Measurements from ENCODE around the gene SCN9A. TPM values are rescaled to one million over a fixed set of nuclear protein-coding genes. Genes with fewer than 3 reads are reported as not detected.

SCN9A gene
- total and polyA plus RNA-seq, 2 donors (not counting 1 experiment from before 2014, with no cell fraction given), result 64.2 to 105 TPM

- Histone ChIP-seq H3K36me3 (ENCODE audit: control insufficient read depth, insufficient read depth, low read length) (no peaks in the 10 kb centered on the region), H3K27ac (ENCODE audit: insufficient read depth, low read length) (no peak overlapping the region), H3K9ac (ENCODE audit: insufficient read depth, low read length) (no peak overlapping the region), H3K4me3 (replicated peaks in 1 of 4; ENCODE audit: control extremely low read depth in 1 of 4, insufficient read depth in 1 of 4, low read depth in 3 of 4, low read length in 4 of 4) (no peak overlapping the region), H3K79me2 (ENCODE audit: control insufficient read depth, insufficient read depth, low read length) (no peaks in the 10 kb centered on the region), H3K4me1 (ENCODE audit: control insufficient read depth, extremely low read depth, insufficient read depth, low read length) (no peaks in the 10 kb centered on the region), H4K20me1 (ENCODE audit: control insufficient read depth, extremely low read depth, insufficient read depth, low read length) (no peaks in the 10 kb centered on the region), H3K4me2 (ENCODE audit: extremely low read depth, insufficient read depth, low read length) (no peak overlapping the region), H3K27me3 (ENCODE audit: control insufficient read depth, insufficient read depth, low read length) (no peaks in the 10 kb centered on the region), H3K9me3 (ENCODE audit: control insufficient read depth, insufficient read depth, low read depth, low read length) (no peaks in the 10 kb centered on the region), H2AFZ (ENCODE audit: low read length) (no peak overlapping the region)
- no peak for DNase-seq (ENCODE audit: low read depth in 2 of 2)
- TF ChIP-seq EZH2 (IDR thresholded peaks at IDR 0.05; ENCODE audit: low read length, missing control alignments) (no peak), CTCF (conservative IDR thresholded peaks at IDR 0.05 in 1 of 2, IDR thresholded peaks at IDR 0.05 in 1 of 2; ENCODE audit: low read depth in 1 of 2, low read length in 2 of 2) (no peak)
Observed at GRCh38 chr2:166256896-166257295, 118.8 kb downstream of the SCN9A start.

GRCh38 chr2:166249318-166249717 lies 126.4 kb downstream of the SCN9A start:
- H3K27me3 ChIP-seq (ENCODE audit: control insufficient read depth, insufficient read depth, low read length), result no peaks in the 10 kb centered on the region
- no peak overlapping the region for H2AFZ ChIP-seq (ENCODE audit: low read length)
- no peaks in the 10 kb centered on the region for H3K4me1 ChIP-seq (ENCODE audit: control insufficient read depth, extremely low read depth, insufficient read depth, low read length)
- no peak overlapping the region for H3K4me2 ChIP-seq (ENCODE audit: extremely low read depth, insufficient read depth, low read length)
- no peak overlapping the region for H3K9ac ChIP-seq (ENCODE audit: insufficient read depth, low read length)
- no peaks in the 10 kb centered on the region for H4K20me1 ChIP-seq (ENCODE audit: control insufficient read depth, extremely low read depth, insufficient read depth, low read length)
- H3K9me3 ChIP-seq (ENCODE audit: control insufficient read depth, insufficient read depth, low read depth, low read length), result no peaks in the 10 kb centered on the region
- no peak for TF ChIP-seq CTCF (conservative IDR thresholded peaks at IDR 0.05 in 1 of 2, IDR thresholded peaks at IDR 0.05 in 1 of 2; ENCODE audit: low read depth in 1 of 2, low read length in 2 of 2)
- no peaks in the 10 kb centered on the region for H3K36me3 ChIP-seq (ENCODE audit: control insufficient read depth, insufficient read depth, low read length)
- no peak for DNase-seq (ENCODE audit: low read depth in 2 of 2)
- no peak overlapping the region for H3K27ac ChIP-seq (ENCODE audit: insufficient read depth, low read length)
- no peak overlapping the region for H3K4me3 ChIP-seq (replicated peaks in 1 of 4; ENCODE audit: control extremely low read depth in 1 of 4, insufficient read depth in 1 of 4, low read depth in 3 of 4, low read length in 4 of 4)
- no peaks in the 10 kb centered on the region for H3K79me2 ChIP-seq (ENCODE audit: control insufficient read depth, insufficient read depth, low read length)

GRCh38 chr2:166246901-166247300 lies 128.8 kb downstream of the SCN9A start:
- TF ChIP-seq EZH2 (IDR thresholded peaks at IDR 0.05; ENCODE audit: low read length, missing control alignments) (no peak), CTCF (conservative IDR thresholded peaks at IDR 0.05 in 1 of 2, IDR thresholded peaks at IDR 0.05 in 1 of 2; ENCODE audit: low read depth in 1 of 2, low read length in 2 of 2) (no peak)
- H3K9me3 ChIP-seq (ENCODE audit: control insufficient read depth, insufficient read depth, low read depth, low read length), result no peaks in the 10 kb centered on the region
- no peak overlapping the region for H3K4me3 ChIP-seq (replicated peaks in 1 of 4; ENCODE audit: control extremely low read depth in 1 of 4, insufficient read depth in 1 of 4, low read depth in 3 of 4, low read length in 4 of 4)
- no peak overlapping the region for H3K9ac ChIP-seq (ENCODE audit: insufficient read depth, low read length)
- H3K79me2 ChIP-seq (ENCODE audit: control insufficient read depth, insufficient read depth, low read length), result no peaks in the 10 kb centered on the region
- DNase-seq (ENCODE audit: low read depth in 2 of 2), result peak in 1 of 2 donors; percentile 66
- H3K4me1 ChIP-seq (ENCODE audit: control insufficient read depth, extremely low read depth, insufficient read depth, low read length), result no peaks in the 10 kb centered on the region
- H2AFZ ChIP-seq (ENCODE audit: low read length), result no peak overlapping the region
- H3K36me3 ChIP-seq (ENCODE audit: control insufficient read depth, insufficient read depth, low read length), result no peaks in the 10 kb centered on the region
- H3K4me2 ChIP-seq (ENCODE audit: extremely low read depth, insufficient read depth, low read length), result no peak overlapping the region
- no peaks in the 10 kb centered on the region for H3K27me3 ChIP-seq (ENCODE audit: control insufficient read depth, insufficient read depth, low read length)
- no peak overlapping the region for H3K27ac ChIP-seq (ENCODE audit: insufficient read depth, low read length)
- no peaks in the 10 kb centered on the region for H4K20me1 ChIP-seq (ENCODE audit: control insufficient read depth, extremely low read depth, insufficient read depth, low read length)

Data from fibroblast of lung (primary cell).